ENCODE results near the gene SLC4A3. TPM values are rescaled to one million over a fixed set of nuclear protein-coding genes. Genes with fewer than 3 reads are reported as not detected.
"Not testable (repeated sequence)": the region's sequence is repeated elsewhere in the genome, so short reads cannot be mapped to it uniquely, and the experiment has no call there.

The SLC4A3 gene
- total and polyA plus RNA-seq, 3 experiments from 2014 or later = 0.13 TPM; not detected in 2

DNA sequence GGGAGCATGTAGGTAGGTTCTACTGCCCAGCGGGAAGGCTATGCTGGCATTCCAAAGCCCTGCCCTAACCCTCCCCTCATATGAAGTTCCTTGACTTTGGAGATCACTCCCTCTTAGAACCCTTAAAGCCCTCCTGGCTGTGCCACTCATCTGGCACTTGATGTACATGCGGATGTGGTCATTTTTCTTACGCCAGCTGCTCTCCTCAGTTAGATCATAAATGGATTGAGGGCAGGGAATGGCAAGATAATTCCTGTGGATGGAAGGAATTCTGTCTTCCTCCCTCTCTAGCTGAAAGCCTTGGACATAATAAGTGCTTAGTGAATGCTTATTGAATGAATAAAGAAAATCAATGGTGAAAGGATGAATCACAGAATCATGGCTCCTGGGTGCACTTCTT, 51.6 kb downstream of the SLC4A3 start:
- H3K9me3 ChIP-seq (ENCODE audit: low read length) = no peaks in the 10 kb centered on the region
- ChIA-PET CTCF (no interaction called here), POLR2A (no interaction called here)
- DNase-seq = no peak
- no peaks in the 10 kb centered on the region for H3K4me1 ChIP-seq (ENCODE audit: insufficient read depth, low read length)
- H3K36me3 ChIP-seq (ENCODE audit: insufficient read depth, low read length) = no peaks in the 10 kb centered on the region
- H3K27ac ChIP-seq (ENCODE audit: low read depth, low read length) = no peak overlapping the region
- no peaks in the 10 kb centered on the region for H3K36me3 Mint-ChIP-seq
- no peak overlapping the region for H3K4me3 Mint-ChIP-seq
- peaks cover 3% of the 10 kb centered on the region for H3K27me3 ChIP-seq (ENCODE audit: insufficient read depth, low read length, poor library complexity, severe bottlenecking)
- H3K27ac Mint-ChIP-seq = no peak overlapping the region
- no peaks in the 10 kb centered on the region for H3K4me1 Mint-ChIP-seq
- peaks cover 28 to 59% of the 10 kb centered on the region in 2 donors for H3K27me3 Mint-ChIP-seq
- H3K9me3 Mint-ChIP-seq = peaks cover 0 to 3% (median 0%) of the 10 kb centered on the region in 5 donors
- no peak overlapping the region for H3K4me3 ChIP-seq (ENCODE audit: low read length)

DNA sequence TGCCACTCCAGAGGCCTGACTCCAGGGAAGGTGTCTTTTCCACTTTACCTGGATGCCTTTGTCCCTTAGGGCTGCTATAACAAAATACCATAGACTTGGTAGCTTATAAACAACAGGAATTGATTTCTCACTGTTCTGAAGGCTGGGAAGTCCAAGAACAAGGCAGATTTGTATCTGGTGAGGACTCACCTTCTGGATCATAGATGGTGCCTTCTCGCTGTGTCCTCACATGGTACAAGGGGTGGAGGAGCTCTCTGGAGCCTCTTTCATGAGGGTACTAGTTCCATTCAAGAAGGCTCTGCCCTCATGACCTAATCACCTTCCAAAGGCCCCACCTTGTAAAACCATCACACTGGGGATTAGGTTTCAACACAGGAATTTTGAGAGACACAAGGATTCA, 52.1 kb downstream of the SLC4A3 start:
- Histone ChIP-seq H3K4me1 (ENCODE audit: insufficient read depth, low read length) (no peaks in the 10 kb centered on the region), H3K9me3 (ENCODE audit: low read length) (no peaks in the 10 kb centered on the region), H3K36me3 (ENCODE audit: insufficient read depth, low read length) (no peaks in the 10 kb centered on the region), H3K27ac (ENCODE audit: low read depth, low read length) (no peak overlapping the region), H3K27me3 (ENCODE audit: insufficient read depth, low read length, poor library complexity, severe bottlenecking) (peaks cover 3% of the 10 kb centered on the region), H3K4me3 (ENCODE audit: low read length) (no peak overlapping the region)
- POLR2A ChIA-PET = no interaction called here
- H3K9me3 Mint-ChIP-seq = peaks cover 0 to 3% (median 0%) of the 10 kb centered on the region in 5 donors
- H3K36me3 Mint-ChIP-seq = no peaks in the 10 kb centered on the region
- DNase-seq = no peak
- no peak overlapping the region for H3K27ac Mint-ChIP-seq
- no peaks in the 10 kb centered on the region for H3K4me1 Mint-ChIP-seq
- CTCF ChIA-PET = no interaction called here
- no peak overlapping the region for H3K4me3 Mint-ChIP-seq
- H3K27me3 Mint-ChIP-seq = peaks cover 31 to 62% of the 10 kb centered on the region in 2 donors

DNA sequence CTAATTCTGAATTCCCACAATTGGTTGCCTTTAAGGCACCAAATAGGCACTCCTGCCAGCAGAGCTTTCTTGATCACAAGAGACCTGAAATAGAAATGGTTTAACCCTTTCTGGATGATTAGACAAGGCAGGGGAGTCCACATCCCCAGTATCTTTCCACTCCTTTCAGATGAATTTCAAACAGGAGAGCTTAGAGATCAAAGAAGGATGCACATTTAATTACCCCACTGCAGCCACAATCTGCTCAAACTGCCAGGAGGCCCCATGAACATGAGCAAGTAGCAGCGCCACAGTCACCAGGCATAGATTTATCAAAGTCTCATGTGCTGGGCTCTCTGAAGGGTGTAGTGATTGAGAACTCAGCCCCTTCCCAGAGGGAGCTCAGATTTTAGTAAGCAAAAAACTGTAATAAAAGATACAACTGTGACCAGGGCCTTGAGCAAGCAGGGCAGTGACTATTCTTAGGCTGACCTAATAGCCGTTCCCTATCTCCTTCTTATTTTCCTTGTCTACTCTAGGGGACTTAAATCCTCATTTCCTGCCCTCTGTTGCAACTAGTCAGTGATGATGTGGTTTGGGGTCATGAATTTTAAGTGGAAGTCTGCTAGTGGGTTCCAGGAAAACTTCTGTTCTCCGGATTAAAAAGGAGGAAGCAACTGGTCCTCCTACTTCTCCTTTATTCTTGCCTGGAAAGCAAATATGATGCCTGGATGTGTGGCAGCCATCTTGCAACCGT, 53.7 kb downstream of the SLC4A3 start:
- Mint-ChIP-seq H3K9me3 (peaks cover 0 to 3% (median 0%) of the 10 kb centered on the region in 5 donors), H3K4me1 (peaks cover 6 to 11% (median 8%) of the 10 kb centered on the region in 3 donors), H3K36me3 (no peaks in the 10 kb centered on the region), H3K27me3 (peaks cover 26 to 56% of the 10 kb centered on the region in 2 donors), H3K4me3 (no peak overlapping the region), H3K27ac (no peak overlapping the region)
- no peak for DNase-seq
- peaks cover 3% of the 10 kb centered on the region for H3K27me3 ChIP-seq (ENCODE audit: insufficient read depth, low read length, poor library complexity, severe bottlenecking)
- H3K4me3 ChIP-seq (ENCODE audit: low read length) = no peak overlapping the region
- CTCF ChIA-PET = no interaction called here
- no peaks in the 10 kb centered on the region for H3K9me3 ChIP-seq (ENCODE audit: low read length)
- H3K27ac ChIP-seq (ENCODE audit: low read depth, low read length) = no peak overlapping the region
- no peaks in the 10 kb centered on the region for H3K36me3 ChIP-seq (ENCODE audit: insufficient read depth, low read length)
- POLR2A ChIA-PET = no interaction called here
- peaks cover 4% of the 10 kb centered on the region for H3K4me1 ChIP-seq (ENCODE audit: insufficient read depth, low read length)

DNA sequence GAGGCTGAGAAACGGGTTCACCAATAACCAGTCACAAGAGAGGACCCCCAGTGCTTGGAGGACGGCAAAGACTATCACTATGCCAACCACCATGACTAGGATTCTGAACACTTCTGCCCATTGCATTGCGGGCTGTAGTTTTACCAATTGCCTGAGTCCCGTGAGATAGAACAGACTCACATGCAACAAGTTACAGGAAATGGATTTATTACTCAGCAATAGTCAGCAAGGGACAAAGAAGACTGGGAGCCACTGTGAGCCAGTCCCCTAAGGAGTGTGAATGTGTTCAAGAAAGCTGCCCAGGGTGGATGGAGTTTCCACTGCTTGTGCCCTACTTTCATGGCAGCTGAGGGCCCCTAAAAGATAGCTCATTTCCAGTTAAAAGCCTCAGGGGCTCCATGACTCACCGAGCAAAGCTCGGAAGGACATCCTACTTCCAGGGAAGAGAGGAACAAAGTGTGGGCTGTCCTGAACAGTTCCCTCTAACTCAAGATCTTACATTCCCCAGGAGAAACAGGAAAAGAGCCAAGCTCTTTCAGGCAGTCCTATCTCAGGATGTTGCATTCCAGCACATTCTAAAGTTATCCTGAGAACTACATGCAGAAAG, 54.4 kb downstream of the SLC4A3 start:
- peaks cover 0 to 3% (median 0%) of the 10 kb centered on the region in 5 donors for H3K9me3 Mint-ChIP-seq
- Histone ChIP-seq H3K9me3 (ENCODE audit: low read length) (no peaks in the 10 kb centered on the region), H3K4me1 (ENCODE audit: insufficient read depth, low read length) (peaks cover 4% of the 10 kb centered on the region), H3K36me3 (ENCODE audit: insufficient read depth, low read length) (no peaks in the 10 kb centered on the region), H3K4me3 (ENCODE audit: low read length) (no peak overlapping the region), H3K27ac (ENCODE audit: low read depth, low read length) (no peak overlapping the region), H3K27me3 (ENCODE audit: insufficient read depth, low read length, poor library complexity, severe bottlenecking) (peaks cover 3% of the 10 kb centered on the region)
- ChIA-PET CTCF (no interaction called here), POLR2A (no interaction called here)
- no peak overlapping the region for H3K4me3 Mint-ChIP-seq
- no peak for DNase-seq
- peak overlapping the region in 1 of 8 donors; percentile 50 for H3K27ac Mint-ChIP-seq
- peaks cover 21 to 55% of the 10 kb centered on the region in 2 donors for H3K27me3 Mint-ChIP-seq
- no peaks in the 10 kb centered on the region for H3K36me3 Mint-ChIP-seq
- peaks cover 7 to 13% (median 10%) of the 10 kb centered on the region in 3 donors for H3K4me1 Mint-ChIP-seq

DNA sequence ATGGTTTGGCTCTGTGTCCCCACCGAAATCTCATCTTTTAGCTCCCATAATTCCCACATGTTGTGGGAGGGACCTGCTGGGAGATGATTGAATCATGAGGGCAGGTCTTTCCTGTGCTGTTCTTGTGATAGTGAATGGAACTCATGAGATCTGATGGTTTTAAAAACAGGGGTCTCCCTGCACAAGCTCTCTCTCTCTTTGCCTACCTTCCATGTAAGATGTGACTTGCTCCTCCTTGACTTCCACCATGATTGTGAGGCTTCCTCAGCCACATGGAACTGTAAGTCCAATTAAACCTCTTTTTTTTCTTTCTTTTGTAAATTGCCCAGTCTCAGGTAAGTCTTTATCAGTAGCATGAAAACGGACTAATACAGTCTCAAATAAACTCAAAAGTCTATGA, 56.0 kb downstream of the SLC4A3 start:
- DNase-seq; H3K27ac Mint-ChIP-seq; H3K4me3 Mint-ChIP-seq; H3K9me3 Mint-ChIP-seq; H3K9me3 ChIP-seq (ENCODE audit: low read length); POLR2A ChIA-PET; H3K4me3 ChIP-seq (ENCODE audit: low read length); H3K27ac ChIP-seq (ENCODE audit: low read depth, low read length); H3K4me1 ChIP-seq (ENCODE audit: insufficient read depth, low read length); CTCF ChIA-PET; H3K36me3 ChIP-seq (ENCODE audit: insufficient read depth, low read length); H3K36me3 Mint-ChIP-seq; H3K27me3 ChIP-seq (ENCODE audit: insufficient read depth, low read length, poor library complexity, severe bottlenecking): not testable (repeated sequence)
- Mint-ChIP-seq H3K27me3 (peaks cover 26 to 64% of the 10 kb centered on the region in 2 donors), H3K4me1 (peaks cover 7 to 13% (median 10%) of the 10 kb centered on the region in 3 donors)

DNA sequence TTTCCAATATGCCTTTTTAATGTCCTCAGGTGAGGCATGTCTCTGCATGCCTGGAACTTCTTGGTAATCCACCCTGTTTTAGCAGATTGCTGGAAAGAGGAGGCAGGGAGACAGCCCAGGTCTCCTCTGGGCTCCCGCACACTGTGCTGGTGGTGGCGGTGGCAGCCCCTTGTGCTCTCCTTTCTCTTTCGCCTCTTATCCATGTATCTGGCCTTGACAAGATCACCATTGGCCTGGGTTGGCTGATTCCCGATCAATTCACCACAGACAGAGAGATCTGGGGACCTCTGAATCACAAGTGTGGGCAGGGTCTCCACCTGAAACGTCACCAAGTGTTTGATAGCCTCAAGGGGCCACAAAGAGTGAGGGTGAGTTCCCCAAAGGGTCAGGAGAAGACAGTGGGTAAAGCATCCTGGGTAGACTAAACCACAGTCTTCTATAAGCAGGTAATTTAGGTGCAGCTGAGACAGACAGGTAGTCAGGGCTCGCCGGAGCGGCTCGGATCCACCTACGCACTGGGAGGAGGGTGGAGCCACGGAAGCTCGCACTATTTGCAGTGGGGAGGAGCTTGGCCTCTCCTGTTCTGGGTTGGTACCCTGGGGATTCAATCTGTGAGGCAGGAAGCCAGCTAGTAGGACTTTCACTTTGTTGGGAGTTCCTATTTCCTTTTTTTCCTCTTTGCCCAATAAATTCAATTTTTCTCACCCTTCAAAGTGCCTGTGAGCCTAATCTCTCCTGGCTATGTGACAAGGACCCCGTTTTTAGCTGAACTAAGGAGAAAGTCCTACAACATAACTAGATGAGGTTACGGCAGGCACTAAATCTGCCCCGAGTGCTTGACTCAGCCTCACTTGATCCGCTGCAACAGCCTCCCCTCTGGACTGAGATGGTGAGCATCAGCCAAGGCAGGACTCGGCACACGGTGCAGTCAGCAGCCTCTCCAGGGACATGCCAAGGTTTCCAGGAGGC, 57.6 kb downstream of the SLC4A3 start:
- Mint-ChIP-seq H3K4me1 (peaks cover 7 to 13% (median 10%) of the 10 kb centered on the region in 3 donors), H3K27ac (no peak overlapping the region), H3K9me3 (peaks cover 0 to 2% (median 0%) of the 10 kb centered on the region in 5 donors), H3K27me3 (peaks cover 22 to 63% of the 10 kb centered on the region in 2 donors), H3K36me3 (no peaks in the 10 kb centered on the region), H3K4me3 (peak overlapping the region in 6 of 7 donors; percentile 28 to 66 (median 44))
- CTCF ChIA-PET = no interaction called here
- no peaks in the 10 kb centered on the region for H3K36me3 ChIP-seq (ENCODE audit: insufficient read depth, low read length)
- H3K27me3 ChIP-seq (ENCODE audit: insufficient read depth, low read length, poor library complexity, severe bottlenecking) = no peaks in the 10 kb centered on the region
- POLR2A ChIA-PET = no interaction called here
- H3K9me3 ChIP-seq (ENCODE audit: low read length) = no peaks in the 10 kb centered on the region
- peak in 1 of 5 donors; percentile 33 for DNase-seq
- H3K4me3 ChIP-seq (ENCODE audit: low read length) = peak overlapping the region; percentile 49
- H3K4me1 ChIP-seq (ENCODE audit: insufficient read depth, low read length) = peaks cover 4% of the 10 kb centered on the region
- H3K27ac ChIP-seq (ENCODE audit: low read depth, low read length) = no peak overlapping the region

DNA sequence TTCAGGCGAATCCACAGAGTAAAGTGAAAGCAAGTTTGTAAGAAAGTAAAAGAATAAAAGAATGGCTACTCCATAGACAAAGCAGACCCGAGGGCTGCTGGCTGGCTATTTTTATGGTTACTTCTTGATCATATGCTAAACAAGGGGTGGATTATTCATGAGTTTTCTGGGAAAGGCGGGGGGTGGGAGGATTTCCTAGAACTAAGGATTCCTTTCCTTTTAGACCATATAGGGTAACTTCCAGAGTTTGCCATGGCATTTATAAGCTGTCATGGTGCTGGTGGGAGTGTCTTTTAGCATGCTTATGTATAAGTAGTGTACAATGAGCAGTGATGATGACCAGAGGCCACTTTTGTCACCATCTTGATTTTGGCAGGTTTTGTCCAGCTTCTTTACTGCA, 59.8 kb downstream of the SLC4A3 start:
- POLR2A ChIA-PET = interaction anchor here (0.7 kb wide), 1 partner anchor 51 kb away, joined by 6 read pairs; no protein-coding TSS in a partner anchor

More for the DNA sequence above, 59.8 kb downstream of the SLC4A3 start:
- peaks cover 23 to 65% of the 10 kb centered on the region in 2 donors for H3K27me3 Mint-ChIP-seq
- peaks cover 4% of the 10 kb centered on the region for H3K4me1 ChIP-seq (ENCODE audit: insufficient read depth, low read length)
- H3K9me3 ChIP-seq (ENCODE audit: low read length) = no peaks in the 10 kb centered on the region
- no peaks in the 10 kb centered on the region for H3K9me3 Mint-ChIP-seq
- no peaks in the 10 kb centered on the region for H3K36me3 ChIP-seq (ENCODE audit: insufficient read depth, low read length)
- no peak overlapping the region for H3K4me3 Mint-ChIP-seq
- CTCF ChIA-PET = no interaction called here
- no peak overlapping the region for H3K27ac ChIP-seq (ENCODE audit: low read depth, low read length)
- no peak for DNase-seq
- no peaks in the 10 kb centered on the region for H3K36me3 Mint-ChIP-seq
- no peak overlapping the region for H3K4me3 ChIP-seq (ENCODE audit: low read length)
- H3K27ac Mint-ChIP-seq = no peak overlapping the region
- peaks cover 7 to 13% (median 10%) of the 10 kb centered on the region in 3 donors for H3K4me1 Mint-ChIP-seq
- H3K27me3 ChIP-seq (ENCODE audit: insufficient read depth, low read length, poor library complexity, severe bottlenecking) = no peaks in the 10 kb centered on the region
